HG02970 (cell line): ENCODE data around the gene RGS2.

Experiments used
- ATAC-seq: cut with Tn5 transposase; IDR thresholded peaks from one replicate; pipeline ENCODE4 v1.9.1; 2021; ENCODE audit warnings: mild to moderate bottlenecking, moderate library complexity, moderate number of reproducible peaks; ENCODE audit not compliant: unreplicated experiment, low FRiP score

RGS2 gene

GRCh38 chr1:192808518-192809306 lies at the start of gene RGS2:
TSS of gene RGS2 (plus strand) at chr1:192809039. CDS start at chr1:192809072, 33 bp downstream.
- ATAC-seq: peak; percentile 96

GRCh38 chr1:192759104-192759503 lies 49.7 kb upstream of the RGS2 start:
- ATAC-seq: no peak

- no peak for ATAC-seq
Measured at GRCh38 chr1:192762265-192762664, 46.6 kb upstream of the RGS2 start.

GRCh38 chr1:192763243-192763642 lies 45.6 kb upstream of the RGS2 start:
- no peak for ATAC-seq

GRCh38 chr1:192763756-192764155 lies 45.1 kb upstream of the RGS2 start:
- no peak for ATAC-seq

GRCh38 chr1:192764675-192765074 lies 44.2 kb upstream of the RGS2 start:
- no peak for ATAC-seq

GRCh38 chr1:192766009-192766625 lies 42.7 kb upstream of the RGS2 start:
- no peak for ATAC-seq

- ATAC-seq: no peak
Measured at GRCh38 chr1:192766876-192767275, 42.0 kb upstream of the RGS2 start.

- ATAC-seq: no peak
Measured at GRCh38 chr1:192767798-192768197, 41.0 kb upstream of the RGS2 start.

- no peak for ATAC-seq
Measured at GRCh38 chr1:192768463-192768862, 40.4 kb upstream of the RGS2 start.

GRCh38 chr1:192771341-192771740 lies 37.5 kb upstream of the RGS2 start:
- no peak for ATAC-seq

- ATAC-seq: no peak
Measured at GRCh38 chr1:192775631-192776030, 33.2 kb upstream of the RGS2 start.

- no peak for ATAC-seq
Measured at GRCh38 chr1:192776206-192776605, 32.6 kb upstream of the RGS2 start.

- ATAC-seq: no peak
Measured at GRCh38 chr1:192776998-192777397, 31.8 kb upstream of the RGS2 start.

- ATAC-seq: no peak
Measured at GRCh38 chr1:192783791-192784190, 25.0 kb upstream of the RGS2 start.

GRCh38 chr1:192784397-192784796 lies 24.4 kb upstream of the RGS2 start:
- ATAC-seq: no peak

- no peak for ATAC-seq
Measured at GRCh38 chr1:192786576-192786975, 22.3 kb upstream of the RGS2 start.

- ATAC-seq: no peak
Measured at GRCh38 chr1:192787914-192788585, 20.8 kb upstream of the RGS2 start.

GRCh38 chr1:192789871-192790270 lies 19.0 kb upstream of the RGS2 start:
- ATAC-seq: no peak

GRCh38 chr1:192792628-192793027 lies 16.2 kb upstream of the RGS2 start:
- no peak for ATAC-seq

GRCh38 chr1:192793983-192794767 lies 14.7 kb upstream of the RGS2 start:
- no peak for ATAC-seq
